Heart left ventricle (tissue), 13 donors: ENCODE results near the gene CDC42EP3.

Source experiments
- POLR2A ChIP-seq, 2 donors: fragments of 450-650 bp; IDR thresholded peaks; one replicate each; pipeline ENCODE4 v1.6.1; 2017; ENCODE audit warnings: antibody characterized with exemption in 2 of 2, mild to moderate bottlenecking in 2 of 2, moderate library complexity in 2 of 2
- TF ChIP-seq, protein P1 (sequence below), 12 donors: fragments of 200-600 bp; sonication (generic) in 4 of 12; IDR thresholded peaks; one replicate each; pipeline versions ENCODE4 v1.5.0 to v1.8.0; 2018 to 2022; ENCODE audit warnings: antibody characterized with exemption in 12 of 12, mild to moderate bottlenecking in 5 of 12
- donor health status: ischemic (EF 13 %, LVEDD 7.1; RV severe dilation, severe dysfunction).
- donor health status: DM: no; HTN: yes; CAD: no.
- donor health status: DM: no; HTN: no; CAD: no.
- donor health status: ischemic (EF 25% LVEDD 6.9; RV normal size, moderate dysfunction).
- donor health status: ischemic (EF 25% LVEDD 5.7; RV mildly dilated, moderate dysfunction).
- donor health status: ischemic (EF 35%, LVEDD 5.7; RV mildly dilated, moderate dysfunction).
- donor health status: nonischemic (EF 11% LVEDD 7.7; RV severe dilation, severe dysfunction).
- donor health status: DM: yes; HTN: yes; CAD: no.
- donor health status: PGD.
- donor health status: ischemic (EF 29% LVEDD 5.4; RV normal size, mild dysfunction).
- donor health status: nonischemic (EF 23%, LVEDD 6.1; RV moderate dilation, normal function).

DNA sequence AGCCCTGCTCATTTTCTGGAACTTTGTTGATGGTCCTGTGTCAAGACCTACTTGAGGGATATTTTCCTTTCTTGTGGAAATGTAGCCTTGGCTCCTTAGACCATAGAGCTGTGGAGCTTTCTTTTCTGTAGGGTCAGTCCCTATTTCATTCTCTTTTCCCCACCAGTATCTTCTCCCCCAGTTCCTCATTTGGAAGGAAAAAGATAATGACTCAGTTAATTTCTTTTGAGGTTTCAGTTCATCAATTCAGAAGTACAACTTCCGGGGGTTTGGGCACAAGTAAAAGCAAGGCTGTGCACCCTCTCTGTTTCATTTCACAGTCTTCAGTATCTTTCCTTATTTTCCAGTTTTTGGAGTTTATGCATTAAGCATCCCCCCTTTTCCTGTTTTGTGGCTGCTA lies 70.7 kb downstream of the CDC42EP3 start:
- TF ChIP-seq, protein P1, sequence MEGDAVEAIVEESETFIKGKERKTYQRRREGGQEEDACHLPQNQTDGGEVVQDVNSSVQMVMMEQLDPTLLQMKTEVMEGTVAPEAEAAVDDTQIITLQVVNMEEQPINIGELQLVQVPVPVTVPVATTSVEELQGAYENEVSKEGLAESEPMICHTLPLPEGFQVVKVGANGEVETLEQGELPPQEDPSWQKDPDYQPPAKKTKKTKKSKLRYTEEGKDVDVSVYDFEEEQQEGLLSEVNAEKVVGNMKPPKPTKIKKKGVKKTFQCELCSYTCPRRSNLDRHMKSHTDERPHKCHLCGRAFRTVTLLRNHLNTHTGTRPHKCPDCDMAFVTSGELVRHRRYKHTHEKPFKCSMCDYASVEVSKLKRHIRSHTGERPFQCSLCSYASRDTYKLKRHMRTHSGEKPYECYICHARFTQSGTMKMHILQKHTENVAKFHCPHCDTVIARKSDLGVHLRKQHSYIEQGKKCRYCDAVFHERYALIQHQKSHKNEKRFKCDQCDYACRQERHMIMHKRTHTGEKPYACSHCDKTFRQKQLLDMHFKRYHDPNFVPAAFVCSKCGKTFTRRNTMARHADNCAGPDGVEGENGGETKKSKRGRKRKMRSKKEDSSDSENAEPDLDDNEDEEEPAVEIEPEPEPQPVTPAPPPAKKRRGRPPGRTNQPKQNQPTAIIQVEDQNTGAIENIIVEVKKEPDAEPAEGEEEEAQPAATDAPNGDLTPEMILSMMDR (IDR thresholded peaks at IDR 0.05) = no peak
- TF ChIP-seq POLR2A (IDR thresholded peaks at IDR 0.05) = no peak
